Astrocyte (in vitro differentiated cells and primary cell): ENCODE measurements around the gene APOBEC3H. TPM values are rescaled to one million over a fixed set of nuclear protein-coding genes. Genes with fewer than 3 reads are reported as not detected.
"Not testable (repeated sequence)": the region's sequence is repeated elsewhere in the genome, so short reads cannot be mapped to it uniquely, and the experiment has no call there.

Experiments used
- DNase-seq: peaks from one replicate; pipeline ENCODE4 v3.0.0-alpha.2; 2010; ENCODE audit warnings: low read depth
- FAIRE-seq: peaks from 2 replicates; lab custom pipeline; 2011; peaks lifted over from hg19 to GRCh38; lab: Jason Lieb, UNC
- H2AFZ ChIP-seq: 2 replicates; pipeline ENCODE4 v1.6.0; 2012; ENCODE audit warnings: low read depth, low read length, inconsistent platforms
- H3K27ac ChIP-seq: 2 replicates; pipeline ENCODE4 v1.5.1; 2011; ENCODE audit warnings: low read depth, low read length, inconsistent platforms
- H3K27me3 ChIP-seq: 2 replicates; pipeline ENCODE4 v1.6.0; 2011; ENCODE audit warnings: low read length, inconsistent platforms; ENCODE audit not compliant: insufficient read depth
- H3K36me3 ChIP-seq: 2 replicates; pipeline ENCODE4 v1.5.1; 2011; ENCODE audit warnings: low read length, inconsistent platforms; ENCODE audit not compliant: insufficient read depth
- H3K4me1 ChIP-seq: 2 replicates; pipeline ENCODE4 v1.5.1; 2011; ENCODE audit warnings: low read length, inconsistent platforms; ENCODE audit not compliant: insufficient read depth
- H3K4me2 ChIP-seq: 2 replicates; pipeline ENCODE4 v1.6.0; 2012; ENCODE audit warnings: low read length, inconsistent platforms
- H3K4me3 ChIP-seq: 2 replicates; pipeline ENCODE4 v1.5.1; 2011; ENCODE audit warnings: low read depth, mild to moderate bottlenecking, low read length, inconsistent platforms; ENCODE audit not compliant: insufficient read depth
- H3K79me2 ChIP-seq: 2 replicates; pipeline ENCODE4 v1.6.0; 2012; ENCODE audit warnings: mild to moderate bottlenecking, low read length, inconsistent platforms; ENCODE audit not compliant: insufficient read depth
- H3K9ac ChIP-seq: 2 replicates; pipeline ENCODE4 v1.6.0; 2012; ENCODE audit warnings: mild to moderate bottlenecking, low read length, inconsistent platforms
- H3K9me3 ChIP-seq: 2 replicates; pipeline ENCODE4 v1.5.1; 2012; ENCODE audit warnings: low read depth, mild to moderate bottlenecking, low read length, inconsistent platforms; ENCODE audit not compliant: insufficient read depth
- H4K20me1 ChIP-seq: 2 replicates; pipeline ENCODE4 v1.6.0; 2012; ENCODE audit warnings: low read length, inconsistent platforms; ENCODE audit not compliant: insufficient read depth
- H3K27ac Mint-ChIP-seq: one replicate; pipeline ENCODE4 v1.8.0; 2021; ENCODE audit warnings: mild to moderate bottlenecking, mixed read lengths; ENCODE audit not compliant: unreplicated experiment
- H3K27me3 Mint-ChIP-seq: one replicate; pipeline ENCODE4 v1.8.0; 2021; ENCODE audit warnings: low read depth, mixed read lengths; ENCODE audit not compliant: unreplicated experiment
- H3K36me3 Mint-ChIP-seq: one replicate; pipeline ENCODE4 v1.8.0; 2021; ENCODE audit warnings: low read depth, mixed read lengths; ENCODE audit not compliant: unreplicated experiment
- H3K4me1 Mint-ChIP-seq: one replicate; pipeline ENCODE4 v1.8.0; 2021; ENCODE audit warnings: low read depth, mixed read lengths; ENCODE audit not compliant: unreplicated experiment
- H3K4me3 Mint-ChIP-seq: one replicate; pipeline ENCODE4 v1.8.0; 2021; ENCODE audit warnings: mild to moderate bottlenecking, moderate library complexity, mixed read lengths; ENCODE audit not compliant: unreplicated experiment
- H3K9me3 Mint-ChIP-seq: one replicate; pipeline ENCODE4 v1.8.0; 2021; ENCODE audit warnings: mild to moderate bottlenecking, mixed read lengths; ENCODE audit not compliant: unreplicated experiment
- CTCF ChIP-seq: IDR thresholded peaks from 2 replicates; pipeline ENCODE4 v1.5.1; 2011; ENCODE audit warnings: low read depth, mild to moderate bottlenecking, inconsistent platforms, low read length, moderate library complexity; ENCODE audit not compliant: insufficient read depth
- EZH2 ChIP-seq: IDR thresholded peaks from 2 replicates; pipeline ENCODE4 v1.6.1; 2012; ENCODE audit warnings: mild to moderate bottlenecking, low read length, inconsistent platforms; ENCODE audit not compliant: insufficient read depth
- total RNA-seq: library from RNA; stranded (reverse); gene quantifications from 2 replicates; pipeline ENCODE4 v1.2.1, GENCODE V29; 2021

The APOBEC3H gene
- total RNA-seq, 1 donor from 2014 or later = 0.30 TPM

- DNase-seq = no peak
- H3K4me2 ChIP-seq = no peak overlapping the region
- peaks cover 30% of the 10 kb centered on the region for H3K27me3 Mint-ChIP-seq
- no peak overlapping the region for H3K27ac ChIP-seq
- no peak overlapping the region for H3K9ac ChIP-seq
- H4K20me1 ChIP-seq = no peaks in the 10 kb centered on the region
- H3K4me3 ChIP-seq = no peak overlapping the region
- TF ChIP-seq EZH2 (no peak), CTCF (no peak)
- no peak for FAIRE-seq
- H3K27ac Mint-ChIP-seq = no peak overlapping the region
- no peak overlapping the region for H3K4me3 Mint-ChIP-seq
- H3K79me2 ChIP-seq = no peaks in the 10 kb centered on the region
- no peaks in the 10 kb centered on the region for H3K4me1 ChIP-seq
- H3K9me3 ChIP-seq = no peaks in the 10 kb centered on the region
- H2AFZ ChIP-seq = no peak overlapping the region
- H3K27me3 ChIP-seq = no peaks in the 10 kb centered on the region
- H3K4me1 Mint-ChIP-seq = no peaks in the 10 kb centered on the region
- no peaks in the 10 kb centered on the region for H3K36me3 ChIP-seq
- no peaks in the 10 kb centered on the region for H3K36me3 Mint-ChIP-seq
- H3K9me3 Mint-ChIP-seq = no peaks in the 10 kb centered on the region
Observed at GRCh38 chr22:39078329-39078728, 18.7 kb upstream of the APOBEC3H start.

- not testable (repeated sequence) for H3K9me3 Mint-ChIP-seq, H3K36me3 ChIP-seq, DNase-seq, H3K27me3 ChIP-seq, H4K20me1 ChIP-seq, H3K36me3 Mint-ChIP-seq, H3K4me3 Mint-ChIP-seq, H2AFZ ChIP-seq, H3K4me3 ChIP-seq, H3K9ac ChIP-seq, H3K4me1 ChIP-seq, H3K4me2 ChIP-seq, H3K27ac Mint-ChIP-seq, H3K9me3 ChIP-seq, H3K4me1 Mint-ChIP-seq, H3K79me2 ChIP-seq, FAIRE-seq, H3K27ac ChIP-seq
- H3K27me3 Mint-ChIP-seq = peaks cover 32% of the 10 kb centered on the region
Observed at GRCh38 chr22:39079054-39079637, 17.9 kb upstream of the APOBEC3H start.

GRCh38 chr22:39080052-39080762 is 16.8 kb upstream of the APOBEC3H start:
- Mint-ChIP-seq H3K27ac (no peak overlapping the region), H3K9me3 (no peaks in the 10 kb centered on the region), H3K27me3 (peaks cover 29% of the 10 kb centered on the region), H3K36me3 (no peaks in the 10 kb centered on the region), H3K4me3 (no peak overlapping the region), H3K4me1 (no peaks in the 10 kb centered on the region)
- no peaks in the 10 kb centered on the region for H3K9me3 ChIP-seq
- no peaks in the 10 kb centered on the region for H3K79me2 ChIP-seq
- H3K4me3 ChIP-seq = no peak overlapping the region
- no peak overlapping the region for H3K4me2 ChIP-seq
- no peaks in the 10 kb centered on the region for H3K36me3 ChIP-seq
- no peaks in the 10 kb centered on the region for H3K4me1 ChIP-seq
- no peak for FAIRE-seq
- H3K9ac ChIP-seq = no peak overlapping the region
- DNase-seq = no peak
- H4K20me1 ChIP-seq = no peaks in the 10 kb centered on the region
- no peak overlapping the region for H3K27ac ChIP-seq
- H3K27me3 ChIP-seq = no peaks in the 10 kb centered on the region
- H2AFZ ChIP-seq = no peak overlapping the region
- no peak for TF ChIP-seq EZH2
- no peak for TF ChIP-seq CTCF
